HL-60 (cell line): ENCODE results near the gene ATG10.

ENCODE experiments used
- POLR2AphosphoS5 ChIP-seq: IDR thresholded peaks from 2 replicates; pipeline ENCODE4 v1.6.1; 2012; ENCODE audit warnings: low read depth
- TF ChIP-seq, protein P1 (sequence below): IDR thresholded peaks from one replicate; pipeline ENCODE4 v1.5.1; 2011; ENCODE audit warnings: low read length, control low read depth, inconsistent platforms; ENCODE audit not compliant: insufficient read depth

- TF ChIP-seq, protein P1, sequence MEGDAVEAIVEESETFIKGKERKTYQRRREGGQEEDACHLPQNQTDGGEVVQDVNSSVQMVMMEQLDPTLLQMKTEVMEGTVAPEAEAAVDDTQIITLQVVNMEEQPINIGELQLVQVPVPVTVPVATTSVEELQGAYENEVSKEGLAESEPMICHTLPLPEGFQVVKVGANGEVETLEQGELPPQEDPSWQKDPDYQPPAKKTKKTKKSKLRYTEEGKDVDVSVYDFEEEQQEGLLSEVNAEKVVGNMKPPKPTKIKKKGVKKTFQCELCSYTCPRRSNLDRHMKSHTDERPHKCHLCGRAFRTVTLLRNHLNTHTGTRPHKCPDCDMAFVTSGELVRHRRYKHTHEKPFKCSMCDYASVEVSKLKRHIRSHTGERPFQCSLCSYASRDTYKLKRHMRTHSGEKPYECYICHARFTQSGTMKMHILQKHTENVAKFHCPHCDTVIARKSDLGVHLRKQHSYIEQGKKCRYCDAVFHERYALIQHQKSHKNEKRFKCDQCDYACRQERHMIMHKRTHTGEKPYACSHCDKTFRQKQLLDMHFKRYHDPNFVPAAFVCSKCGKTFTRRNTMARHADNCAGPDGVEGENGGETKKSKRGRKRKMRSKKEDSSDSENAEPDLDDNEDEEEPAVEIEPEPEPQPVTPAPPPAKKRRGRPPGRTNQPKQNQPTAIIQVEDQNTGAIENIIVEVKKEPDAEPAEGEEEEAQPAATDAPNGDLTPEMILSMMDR, result no peak
- TF ChIP-seq POLR2AphosphoS5, result no peak
Measured at GRCh38 chr5:82176115-82176814, 204.4 kb downstream of the ATG10 start.
